Spleen (tissue), 7 donors: ENCODE results near the gene FRMD1.

Experiments used
- CTCF ChIP-seq, 11 experiments: fragments of 200-600 bp in 7 of 11; fragments of 450-650 bp in 4 of 11; sonication (generic) in 4 of 11; IDR thresholded peaks in 8 of 11; conservative IDR thresholded peaks in 3 of 11; 1 replicate in 7 of 11; 2 replicates in 4 of 11; pipeline versions ENCODE4 v1.4.0 to v1.8.0; 2016 to 2021; ENCODE audit warnings: antibody characterized with exemption in 11 of 11, inconsistent platforms in 4 of 11, mild to moderate bottlenecking in 1 of 11
- POLR2AphosphoS5 ChIP-seq, 3 donors: sonication (generic); formaldehyde crosslinking; IDR thresholded peaks; one replicate each; pipeline ENCODE4 v1.5.1; 2017; ENCODE audit warnings: antibody characterized with exemption in 3 of 3
- donor health status: DM: no; HTN: no; CAD: no; lungs with moderate emphysema.
- donor health status: DM: no; HTN: no; CAD: no.
- donor health status: DM: no; HTN: no; CAD: no.

DNA sequence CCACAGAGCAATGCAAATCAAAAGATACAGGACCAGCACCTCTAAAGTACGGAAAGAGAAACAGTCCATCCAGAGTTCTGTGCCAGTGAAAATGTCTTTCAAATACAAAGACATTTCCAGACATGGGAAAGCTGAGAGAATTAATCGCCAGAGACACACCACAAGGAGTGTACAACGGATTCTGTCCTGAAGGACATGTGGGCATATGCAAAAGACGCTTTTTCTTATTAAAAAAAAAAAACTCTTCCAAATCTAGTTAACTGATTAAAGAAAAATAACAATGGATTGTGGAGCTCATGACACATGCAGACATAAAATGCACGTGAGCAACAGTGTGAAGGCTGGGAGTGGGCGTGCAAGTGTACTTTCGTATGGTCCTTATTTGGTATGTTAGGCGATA lies 58.8 kb downstream of the FRMD1 start:
- TF ChIP-seq CTCF (IDR thresholded peaks at IDR 0.05 in 8 of 11, conservative IDR thresholded peaks at IDR 0.05 in 3 of 11) (no peak), POLR2AphosphoS5 (IDR thresholded peaks at IDR 0.05) (no peak)
